UCSD-AML1 (cell line): ENCODE measurements around the gene CDC20.

ENCODE experiments used
- DNase-seq: peaks from one replicate; lab custom pipeline; 2025; ENCODE audit not compliant: unreplicated experiment; lab: John Stamatoyannopoulos, UW

CDC20 gene

GRCh38 chr1:43358746-43359693 is at the start of gene CDC20:
Gene CDC20 (plus strand): TSS chr1:43358981. CDS start chr1:43359216, 235 bp downstream.
- DNase-seq = peak; percentile 98

GRCh38 chr1:43309405-43310025 is 49.3 kb upstream of the CDC20 start:
- DNase-seq = no peak

GRCh38 chr1:43311521-43311920 is 47.3 kb upstream of the CDC20 start:
- no peak for DNase-seq

- no peak for DNase-seq
These were observed 46.6 kb upstream of the CDC20 start for GRCh38 chr1:43312212-43312623.

- no peak for DNase-seq
These were observed 45.9 kb upstream of the CDC20 start for GRCh38 chr1:43312663-43313515.

GRCh38 chr1:43313771-43314170 is 45.0 kb upstream of the CDC20 start:
- no peak for DNase-seq

- no peak for DNase-seq
These were observed 44.5 kb upstream of the CDC20 start for GRCh38 chr1:43314233-43314632.

- DNase-seq = no peak
These were observed 43.3 kb upstream of the CDC20 start for GRCh38 chr1:43315481-43315880.

GRCh38 chr1:43315963-43316737 is 42.6 kb upstream of the CDC20 start:
- no peak for DNase-seq

- no peak for DNase-seq
These were observed 41.9 kb upstream of the CDC20 start for GRCh38 chr1:43316738-43317520.

GRCh38 chr1:43317817-43318471 is 40.8 kb upstream of the CDC20 start:
- DNase-seq = no peak

GRCh38 chr1:43318831-43319230 is 40.0 kb upstream of the CDC20 start:
- DNase-seq = no peak

- no peak for DNase-seq
These were observed 39.5 kb upstream of the CDC20 start for GRCh38 chr1:43319288-43319687.

- no peak for DNase-seq
These were observed 39.0 kb upstream of the CDC20 start for GRCh38 chr1:43319766-43320165.

- no peak for DNase-seq
These were observed 37.4 kb upstream of the CDC20 start for GRCh38 chr1:43321331-43321891.

- no peak for DNase-seq
These were observed 36.3 kb upstream of the CDC20 start for GRCh38 chr1:43322506-43322905.

GRCh38 chr1:43324810-43325209 is 34.0 kb upstream of the CDC20 start:
- no peak for DNase-seq

GRCh38 chr1:43325381-43325780 is 33.4 kb upstream of the CDC20 start:
- no peak for DNase-seq
